ENCODE results near the gene MXD4. TPM values are rescaled to one million over a fixed set of nuclear protein-coding genes. Genes with fewer than 3 reads are reported as not detected.

The MXD4 gene
- total RNA-seq, 1 experiment from 2014 or later: 9.1 TPM

DNA sequence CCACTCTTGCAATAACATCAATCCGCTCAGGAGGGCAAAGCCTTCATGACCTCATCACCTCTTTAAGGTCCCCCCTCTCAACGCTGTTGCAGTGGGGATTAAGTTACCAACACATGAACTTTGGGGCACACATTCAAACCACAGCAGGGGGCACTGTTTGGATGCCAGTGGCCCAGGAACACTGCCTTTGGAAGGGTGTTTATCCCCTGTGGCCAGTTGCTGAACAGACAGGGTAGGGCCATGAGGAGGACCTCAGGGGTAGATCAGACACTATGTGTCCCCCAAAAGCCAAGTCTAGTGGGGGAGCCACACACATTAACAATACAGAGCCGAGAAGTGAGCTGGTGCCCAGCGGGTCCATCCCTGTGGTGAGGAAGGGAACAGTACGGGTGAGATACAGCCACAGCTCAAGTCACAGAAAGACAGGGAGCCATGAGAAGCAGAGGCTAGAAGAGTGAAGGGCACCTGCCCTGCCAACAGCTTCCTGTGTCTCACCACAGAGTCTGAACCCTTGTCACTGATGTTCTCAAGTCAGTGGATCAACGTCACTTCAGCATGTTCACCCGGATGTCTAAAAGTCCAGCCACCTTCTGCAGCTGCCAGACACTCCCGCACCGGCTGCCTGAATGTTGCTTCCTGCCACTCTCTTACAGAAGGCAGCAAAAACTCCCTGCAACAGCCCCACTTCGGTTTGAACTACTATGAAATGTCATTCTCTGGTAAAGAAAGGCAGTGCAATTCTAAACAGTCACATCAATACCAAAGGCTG is 19.9 kb upstream of the MXD4 start:
- H3K27me3 ChIP-seq (replicated peaks; ENCODE audit: insufficient read depth, low read depth, low read length, poor library complexity): no peaks in the 10 kb centered on the region
- CTCF ChIA-PET: no interaction called here
- no TSS peak for BruUV-seq (replicated peaks)
- H3K9me3 ChIP-seq (ENCODE audit: low read depth, low read length, poor library complexity, severe bottlenecking): no peaks in the 10 kb centered on the region
- no peaks in the 10 kb centered on the region for H3K36me3 ChIP-seq (ENCODE audit: insufficient read depth, low read length, poor library complexity, severe bottlenecking)
- POLR2A ChIA-PET (ENCODE audit: low non-redundant PET): no interaction called here
- intact Hi-C loops (cut with micrococcal nuclease; ENCODE audit: unreplicated experiment): no loop called here
- no peaks in the 10 kb centered on the region for H3K4me1 ChIP-seq (ENCODE audit: insufficient read depth, low read length, poor library complexity, severe bottlenecking)
- DNase-seq (ENCODE audit: low spot score): no peak
- H3K27ac ChIP-seq (ENCODE audit: low read depth, low read length, poor library complexity, severe bottlenecking): no peak overlapping the region
- no peak overlapping the region for H3K4me3 ChIP-seq (ENCODE audit: low read depth, low read length, poor library complexity, severe bottlenecking)
- TF ChIP-seq, protein P1, sequence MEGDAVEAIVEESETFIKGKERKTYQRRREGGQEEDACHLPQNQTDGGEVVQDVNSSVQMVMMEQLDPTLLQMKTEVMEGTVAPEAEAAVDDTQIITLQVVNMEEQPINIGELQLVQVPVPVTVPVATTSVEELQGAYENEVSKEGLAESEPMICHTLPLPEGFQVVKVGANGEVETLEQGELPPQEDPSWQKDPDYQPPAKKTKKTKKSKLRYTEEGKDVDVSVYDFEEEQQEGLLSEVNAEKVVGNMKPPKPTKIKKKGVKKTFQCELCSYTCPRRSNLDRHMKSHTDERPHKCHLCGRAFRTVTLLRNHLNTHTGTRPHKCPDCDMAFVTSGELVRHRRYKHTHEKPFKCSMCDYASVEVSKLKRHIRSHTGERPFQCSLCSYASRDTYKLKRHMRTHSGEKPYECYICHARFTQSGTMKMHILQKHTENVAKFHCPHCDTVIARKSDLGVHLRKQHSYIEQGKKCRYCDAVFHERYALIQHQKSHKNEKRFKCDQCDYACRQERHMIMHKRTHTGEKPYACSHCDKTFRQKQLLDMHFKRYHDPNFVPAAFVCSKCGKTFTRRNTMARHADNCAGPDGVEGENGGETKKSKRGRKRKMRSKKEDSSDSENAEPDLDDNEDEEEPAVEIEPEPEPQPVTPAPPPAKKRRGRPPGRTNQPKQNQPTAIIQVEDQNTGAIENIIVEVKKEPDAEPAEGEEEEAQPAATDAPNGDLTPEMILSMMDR (conservative IDR thresholded peaks at IDR 0.05; ENCODE audit: low read depth, low read length): no peak
- TF ChIP-seq EZH2 (IDR thresholded peaks at IDR 0.05; ENCODE audit: borderline replicate concordance, low read depth, low read length, poor library complexity, severe bottlenecking): no peak

DNA sequence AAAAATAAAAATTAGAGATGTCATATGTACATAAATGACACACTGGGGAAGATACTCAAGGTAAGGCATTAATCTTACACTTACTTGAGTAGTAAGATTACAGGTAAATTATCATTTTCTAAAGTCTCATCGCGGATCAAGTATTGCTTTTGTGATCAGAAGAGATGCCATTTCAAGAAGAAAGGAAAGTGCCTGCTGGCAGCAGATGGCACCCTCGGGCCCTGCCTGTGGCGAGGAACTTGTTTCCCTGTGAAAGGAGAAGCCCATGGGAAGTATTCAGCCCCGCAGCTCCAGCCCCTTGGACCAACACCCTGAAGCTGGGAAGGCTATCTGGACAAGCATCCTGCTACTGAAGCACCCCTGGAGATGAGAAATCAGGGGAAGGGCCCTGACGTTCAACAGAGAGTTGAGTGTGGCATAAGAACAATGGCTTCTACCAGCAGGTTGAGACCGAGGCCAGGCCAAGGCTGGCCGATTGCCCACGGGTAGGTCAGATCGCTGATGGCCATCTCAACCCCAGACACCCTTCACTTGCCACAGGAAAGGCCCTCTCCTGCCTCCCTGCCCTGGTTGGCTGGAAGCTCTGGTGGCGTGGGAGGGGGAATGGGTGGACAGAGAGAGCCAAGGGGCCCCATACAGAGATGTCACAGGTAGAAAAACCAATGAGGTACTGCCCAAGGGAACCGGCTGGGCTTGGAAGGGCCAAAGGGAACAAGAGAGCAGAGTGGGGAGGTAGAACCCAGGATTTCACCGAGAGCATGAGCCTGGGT is 18.8 kb upstream of the MXD4 start:
- ChIA-PET POLR2A (ENCODE audit: low non-redundant PET) (no interaction called here), CTCF (no interaction called here)
- no peaks in the 10 kb centered on the region for H3K9me3 ChIP-seq (ENCODE audit: low read depth, low read length, poor library complexity, severe bottlenecking)
- H3K4me3 ChIP-seq (ENCODE audit: low read depth, low read length, poor library complexity, severe bottlenecking): no peak overlapping the region
- H3K36me3 ChIP-seq (ENCODE audit: insufficient read depth, low read length, poor library complexity, severe bottlenecking): no peaks in the 10 kb centered on the region
- no peak overlapping the region for H3K27ac ChIP-seq (ENCODE audit: low read depth, low read length, poor library complexity, severe bottlenecking)
- intact Hi-C loops (cut with micrococcal nuclease; ENCODE audit: unreplicated experiment): no loop called here
- no TSS peak for BruUV-seq (replicated peaks)
- H3K27me3 ChIP-seq (replicated peaks; ENCODE audit: insufficient read depth, low read depth, low read length, poor library complexity): no peaks in the 10 kb centered on the region
- DNase-seq (ENCODE audit: low spot score): peak; percentile 20
- no peak for TF ChIP-seq EZH2 (IDR thresholded peaks at IDR 0.05; ENCODE audit: borderline replicate concordance, low read depth, low read length, poor library complexity, severe bottlenecking)
- TF ChIP-seq, protein P1 (conservative IDR thresholded peaks at IDR 0.05; ENCODE audit: low read depth, low read length): peak; percentile 43; the same call in 1 of the 2 replicates
- H3K4me1 ChIP-seq (ENCODE audit: insufficient read depth, low read length, poor library complexity, severe bottlenecking): no peaks in the 10 kb centered on the region

DNA sequence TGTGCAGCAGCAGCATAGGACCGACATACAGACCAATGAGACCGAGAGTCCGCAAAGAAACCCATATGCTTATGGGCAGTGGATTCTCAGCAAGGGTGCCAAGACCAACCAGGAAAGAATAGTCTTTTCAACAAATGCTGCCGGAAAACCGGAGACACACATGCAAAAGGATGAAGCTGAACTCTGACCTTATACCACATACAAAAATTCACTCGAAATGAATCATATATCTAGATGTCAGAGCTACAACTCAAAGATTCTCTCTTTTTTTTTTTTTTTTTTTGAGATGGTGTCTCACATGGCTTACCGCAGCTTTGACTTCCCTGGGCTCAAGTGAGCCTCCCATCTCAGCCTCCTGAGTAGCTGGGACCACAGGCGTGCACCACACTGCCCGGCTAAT is 16.0 kb upstream of the MXD4 start:
- CTCF ChIA-PET: interaction anchor here (0.6 kb wide), 1 partner anchor 186 kb away, joined by 3 read pairs; no protein-coding TSS in a partner anchor

More for the DNA sequence above, 16.0 kb upstream of the MXD4 start:
- POLR2A ChIA-PET (ENCODE audit: low non-redundant PET): no interaction called here
- H3K4me1 ChIP-seq (ENCODE audit: insufficient read depth, low read length, poor library complexity, severe bottlenecking): no peaks in the 10 kb centered on the region
- BruUV-seq (replicated peaks): no TSS peak
- TF ChIP-seq, protein P1 (conservative IDR thresholded peaks at IDR 0.05; ENCODE audit: low read depth, low read length): no peak
- no peak for TF ChIP-seq EZH2 (IDR thresholded peaks at IDR 0.05; ENCODE audit: borderline replicate concordance, low read depth, low read length, poor library complexity, severe bottlenecking)
- no peaks in the 10 kb centered on the region for H3K9me3 ChIP-seq (ENCODE audit: low read depth, low read length, poor library complexity, severe bottlenecking)
- DNase-seq (ENCODE audit: low spot score): no peak
- intact Hi-C loops (cut with micrococcal nuclease; ENCODE audit: unreplicated experiment): no loop called here
- no peak overlapping the region for H3K27ac ChIP-seq (ENCODE audit: low read depth, low read length, poor library complexity, severe bottlenecking)
- no peaks in the 10 kb centered on the region for H3K36me3 ChIP-seq (ENCODE audit: insufficient read depth, low read length, poor library complexity, severe bottlenecking)
- H3K4me3 ChIP-seq (ENCODE audit: low read depth, low read length, poor library complexity, severe bottlenecking): no peak overlapping the region
- no peaks in the 10 kb centered on the region for H3K27me3 ChIP-seq (replicated peaks; ENCODE audit: insufficient read depth, low read depth, low read length, poor library complexity)
